HK-2 (cell line): ENCODE data around the gene CCDC86.
"Not testable (repeated sequence)": the region's sequence is repeated elsewhere in the genome, so short reads cannot be mapped to it uniquely, and the experiment has no call there.

Experiments used
- DNase-seq: peaks from one replicate; pipeline ENCODE4 v3.0.0-alpha.2; 2018; ENCODE audit not compliant: unreplicated experiment

Gene CCDC86

GRCh38 chr11:60841797-60842667, at the start of gene CCDC86:
CCDC86 (plus strand) TSS chr11:60842113; CDS start chr11:60842125, 12 bp downstream.
- DNase-seq: peak; percentile 91

- DNase-seq: no peak
These were observed 49.4 kb upstream of the CCDC86 start for GRCh38 chr11:60792521-60792920.

- DNase-seq: no peak
These were observed 46.6 kb upstream of the CCDC86 start for GRCh38 chr11:60795291-60795690.

- no peak for DNase-seq
These were observed 43.9 kb upstream of the CCDC86 start for GRCh38 chr11:60797846-60798630.

GRCh38 chr11:60798631-60799030, 43.3 kb upstream of the CCDC86 start:
- DNase-seq: no peak

GRCh38 chr11:60801194-60801593, 40.7 kb upstream of the CCDC86 start:
- DNase-seq: no peak

- no peak for DNase-seq
These were observed 38.5 kb upstream of the CCDC86 start for GRCh38 chr11:60803273-60803936.

- no peak for DNase-seq
These were observed 32.7 kb upstream of the CCDC86 start for GRCh38 chr11:60809249-60809648.

GRCh38 chr11:60809691-60810090, 32.2 kb upstream of the CCDC86 start:
- DNase-seq: no peak

GRCh38 chr11:60810151-60810550, 31.8 kb upstream of the CCDC86 start:
- no peak for DNase-seq

GRCh38 chr11:60810569-60810968, 31.3 kb upstream of the CCDC86 start:
- no peak for DNase-seq

- no peak for DNase-seq
These were observed 28.6 kb upstream of the CCDC86 start for GRCh38 chr11:60813324-60813723.

GRCh38 chr11:60814112-60814511, 27.8 kb upstream of the CCDC86 start:
- no peak for DNase-seq

- DNase-seq: no peak
These were observed 25.2 kb upstream of the CCDC86 start for GRCh38 chr11:60816590-60817157.

GRCh38 chr11:60818057-60818456, 23.9 kb upstream of the CCDC86 start:
- DNase-seq: no peak

- DNase-seq: no peak
These were observed 19.9 kb upstream of the CCDC86 start for GRCh38 chr11:60821827-60822599.

GRCh38 chr11:60823745-60824306, 18.1 kb upstream of the CCDC86 start:
- not testable (repeated sequence) for DNase-seq

GRCh38 chr11:60825118-60825517, 16.8 kb upstream of the CCDC86 start:
- no peak for DNase-seq

- DNase-seq: no peak
These were observed 16.1 kb upstream of the CCDC86 start for GRCh38 chr11:60825790-60826189.

- DNase-seq: no peak
These were observed 11.3 kb upstream of the CCDC86 start for GRCh38 chr11:60830478-60831142.
